MCF 10A (cell line): ENCODE measurements around the gene RAP1GAP2. TPM values are rescaled to one million over a fixed set of nuclear protein-coding genes. Genes with fewer than 3 reads are reported as not detected.

Experiments used
- BruUV-seq: library from RNA; stranded (reverse); fragments of 400-500 nt; replicated peaks from 2 replicates; lab custom pipeline; 2021; lab: Mats Ljungman, UMichigan
- CTCF ChIA-PET: fragments of 300-600 bp; sonication (Branson Sonifier 250); formaldehyde crosslinking; extraction: SDS; loops from one replicate; lab custom pipeline; 2021; ENCODE audit warnings: antibody characterized with exemption, inconsistent platforms; lab: Yijun Ruan, JAX
- POLR2A ChIA-PET: fragments of 300-600, 350-650 bp; sonication (Branson Sonifier 250); formaldehyde crosslinking; extraction: SDS; loops from one replicate; lab custom pipeline; 2020; ENCODE audit warnings: antibody characterized with exemption, inconsistent platforms; lab: Yijun Ruan, JAX
- DNase-seq: peaks from one replicate; pipeline ENCODE4 v3.0.0-alpha.2; 2018; ENCODE audit not compliant: unreplicated experiment
- H3K27ac Mint-ChIP-seq: one replicate; pipeline ENCODE4 v1.8.0; 2022; ENCODE audit warnings: mild to moderate bottlenecking, low read depth, mixed read lengths; ENCODE audit not compliant: unreplicated experiment
- H3K27me3 Mint-ChIP-seq: one replicate; pipeline ENCODE4 v1.8.0; 2022; ENCODE audit warnings: mixed read lengths; ENCODE audit not compliant: insufficient read depth, unreplicated experiment
- H3K36me3 Mint-ChIP-seq: one replicate; pipeline ENCODE4 v1.8.0; 2022; ENCODE audit warnings: mild to moderate bottlenecking, moderate library complexity, mixed read lengths; ENCODE audit not compliant: insufficient read depth, unreplicated experiment
- H3K4me1 Mint-ChIP-seq: one replicate; pipeline ENCODE4 v1.8.0; 2022; ENCODE audit warnings: mixed read lengths; ENCODE audit not compliant: insufficient read depth, unreplicated experiment
- H3K4me3 Mint-ChIP-seq: one replicate; pipeline ENCODE4 v1.8.0; 2022; ENCODE audit warnings: mild to moderate bottlenecking, moderate library complexity, mixed read lengths; ENCODE audit not compliant: unreplicated experiment
- H3K9me3 Mint-ChIP-seq: one replicate; pipeline ENCODE4 v1.8.0; 2022; ENCODE audit warnings: mixed read lengths; ENCODE audit not compliant: unreplicated experiment
- intact Hi-C: fragments of 100-400 bp; cut with micrococcal nuclease; formaldehyde crosslinking; loops from 2 replicates; pipeline ENCODE4 v1.14.1; 2022
- total RNA-seq: library from RNA; stranded (reverse); gene quantifications from 2 replicates; pipeline ENCODE4 v1.2.3, GENCODE V29; 2022
- TF ChIP-seq, protein P1 (sequence below): fragments of 200-600 bp; IDR thresholded peaks from one replicate; pipeline ENCODE4 v1.8.0; 2022; ENCODE audit warnings: antibody characterized with exemption, mild to moderate bottlenecking; ENCODE audit not compliant: unreplicated experiment

The RAP1GAP2 gene
- total RNA-seq, 1 experiment from 2014 or later, result 40.2 TPM

DNA sequence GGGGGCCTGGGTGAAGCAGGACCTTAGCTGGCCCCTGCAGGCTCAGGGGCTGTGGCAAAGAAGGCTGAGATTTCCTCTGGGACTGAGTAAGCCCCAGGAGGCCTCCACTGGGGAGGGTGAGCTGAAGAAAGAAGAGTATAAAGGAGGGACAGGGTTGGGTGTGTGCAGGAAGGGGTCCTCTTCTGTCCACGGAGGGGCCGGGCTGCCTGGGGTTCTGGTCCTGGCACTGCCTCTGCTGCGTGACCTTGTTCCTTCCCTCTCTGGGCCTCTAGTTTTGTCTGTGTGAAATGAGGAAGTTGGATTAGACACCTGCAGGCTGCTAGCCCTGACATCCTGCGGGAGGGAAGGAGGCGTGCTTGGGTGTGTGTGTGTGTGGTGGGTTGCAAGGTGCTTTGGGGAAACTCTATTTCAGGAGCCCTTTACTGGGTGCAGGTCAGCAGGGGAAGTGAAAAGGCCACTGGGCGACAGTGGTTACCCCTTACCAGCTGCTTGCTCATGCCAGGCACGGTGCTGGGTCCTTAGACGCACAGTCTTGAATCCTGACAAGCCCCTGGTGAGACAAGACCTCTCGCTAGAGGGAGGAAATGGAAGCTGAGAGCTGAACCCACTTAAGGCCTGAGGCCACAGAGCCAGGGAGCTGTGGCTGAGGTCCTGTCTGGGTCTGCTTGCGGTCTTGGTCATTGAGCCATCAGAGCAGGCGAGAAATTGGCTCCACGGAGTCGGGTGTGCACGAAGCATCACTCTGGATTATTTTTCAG, 206.5 kb downstream of the RAP1GAP2 start:
- DNase-seq, result no peak
- Mint-ChIP-seq H3K36me3 (peaks cover 27% of the 10 kb centered on the region), H3K27me3 (no peaks in the 10 kb centered on the region), H3K4me3 (no peak overlapping the region), H3K27ac (peak overlapping the region; percentile 54), H3K9me3 (no peaks in the 10 kb centered on the region), H3K4me1 (peaks cover 18% of the 10 kb centered on the region)
- no TSS peak for BruUV-seq
- intact Hi-C loops, result no loop called here
- ChIA-PET POLR2A (interaction anchor here (0.6 kb wide), 1 partner anchor 53 kb away, joined by 3 read pairs; no protein-coding TSS in a partner anchor), CTCF (interaction anchor here (0.6 to 1.1 kb wide), 4 partner anchors 9 to 174 kb away, joined by 4 to 7 read pairs (median 4); no protein-coding TSS in a partner anchor)
- TF ChIP-seq, protein P1, sequence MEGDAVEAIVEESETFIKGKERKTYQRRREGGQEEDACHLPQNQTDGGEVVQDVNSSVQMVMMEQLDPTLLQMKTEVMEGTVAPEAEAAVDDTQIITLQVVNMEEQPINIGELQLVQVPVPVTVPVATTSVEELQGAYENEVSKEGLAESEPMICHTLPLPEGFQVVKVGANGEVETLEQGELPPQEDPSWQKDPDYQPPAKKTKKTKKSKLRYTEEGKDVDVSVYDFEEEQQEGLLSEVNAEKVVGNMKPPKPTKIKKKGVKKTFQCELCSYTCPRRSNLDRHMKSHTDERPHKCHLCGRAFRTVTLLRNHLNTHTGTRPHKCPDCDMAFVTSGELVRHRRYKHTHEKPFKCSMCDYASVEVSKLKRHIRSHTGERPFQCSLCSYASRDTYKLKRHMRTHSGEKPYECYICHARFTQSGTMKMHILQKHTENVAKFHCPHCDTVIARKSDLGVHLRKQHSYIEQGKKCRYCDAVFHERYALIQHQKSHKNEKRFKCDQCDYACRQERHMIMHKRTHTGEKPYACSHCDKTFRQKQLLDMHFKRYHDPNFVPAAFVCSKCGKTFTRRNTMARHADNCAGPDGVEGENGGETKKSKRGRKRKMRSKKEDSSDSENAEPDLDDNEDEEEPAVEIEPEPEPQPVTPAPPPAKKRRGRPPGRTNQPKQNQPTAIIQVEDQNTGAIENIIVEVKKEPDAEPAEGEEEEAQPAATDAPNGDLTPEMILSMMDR, result no peak

DNA sequence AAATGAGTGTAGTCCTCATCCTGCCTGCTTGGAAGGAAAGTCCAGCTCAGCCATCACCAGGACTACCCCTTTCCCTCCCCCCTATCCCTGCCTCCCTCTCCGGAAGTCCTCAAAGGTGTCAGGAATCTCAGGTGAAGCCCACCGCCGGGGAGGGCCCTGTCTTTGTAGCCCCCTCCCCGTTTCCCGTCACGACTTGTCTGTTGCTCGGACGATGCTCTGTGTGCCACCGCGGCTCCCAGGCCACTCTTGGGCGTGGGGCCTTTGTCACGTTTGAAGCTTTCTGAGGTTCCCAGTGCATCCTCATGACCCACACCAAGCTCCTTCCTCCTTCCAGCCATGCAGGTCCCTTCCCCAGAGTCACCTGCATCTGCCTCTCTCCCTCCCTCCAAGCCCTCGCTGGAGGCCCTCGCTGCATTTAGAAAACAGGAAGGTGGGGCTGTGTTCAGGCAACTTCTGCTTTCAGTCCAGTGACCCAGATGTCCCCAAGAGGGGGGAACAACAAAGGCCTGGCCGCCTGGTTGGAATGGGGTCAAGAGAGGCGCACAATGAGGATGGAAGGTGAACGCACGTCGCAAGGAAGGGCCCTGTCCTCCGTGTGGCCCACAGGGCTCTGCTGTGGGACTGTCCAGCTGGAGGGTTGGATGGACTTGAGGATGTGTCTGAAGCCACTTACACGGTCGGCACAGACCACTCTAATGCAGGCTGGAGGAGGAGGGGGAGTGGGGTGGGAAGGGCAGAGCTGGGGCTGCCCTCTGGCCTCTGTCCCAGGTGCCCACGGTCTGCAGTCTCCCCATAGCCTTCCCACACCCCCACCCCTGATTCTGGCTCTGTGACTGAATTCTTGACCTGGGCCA, 207.3 kb downstream of the RAP1GAP2 start:
- H3K27me3 Mint-ChIP-seq, result no peaks in the 10 kb centered on the region
- H3K36me3 Mint-ChIP-seq, result peaks cover 24% of the 10 kb centered on the region
- H3K4me3 Mint-ChIP-seq, result peak overlapping the region; percentile 50
- no peak for DNase-seq
- H3K9me3 Mint-ChIP-seq, result no peaks in the 10 kb centered on the region
- intact Hi-C loops, result loop anchor here (2.0 kb wide), 1 partner anchor 155 kb away; no protein-coding TSS in a partner anchor
- no TSS peak for BruUV-seq
- ChIA-PET CTCF (interaction anchor here (0.6 to 1.7 kb wide), 6 partner anchors 9 to 155 kb away, joined by 3 to 19 read pairs (median 6); no protein-coding TSS in a partner anchor), POLR2A (interaction anchor here (0.6 to 1.3 kb wide), 5 partner anchors 28 to 1611 kb away, joined by 3 to 5 read pairs (median 3); no protein-coding TSS in a partner anchor)
- TF ChIP-seq, protein P1, result no peak
- H3K27ac Mint-ChIP-seq, result peak overlapping the region; percentile 54
- peaks cover 13% of the 10 kb centered on the region for H3K4me1 Mint-ChIP-seq

DNA sequence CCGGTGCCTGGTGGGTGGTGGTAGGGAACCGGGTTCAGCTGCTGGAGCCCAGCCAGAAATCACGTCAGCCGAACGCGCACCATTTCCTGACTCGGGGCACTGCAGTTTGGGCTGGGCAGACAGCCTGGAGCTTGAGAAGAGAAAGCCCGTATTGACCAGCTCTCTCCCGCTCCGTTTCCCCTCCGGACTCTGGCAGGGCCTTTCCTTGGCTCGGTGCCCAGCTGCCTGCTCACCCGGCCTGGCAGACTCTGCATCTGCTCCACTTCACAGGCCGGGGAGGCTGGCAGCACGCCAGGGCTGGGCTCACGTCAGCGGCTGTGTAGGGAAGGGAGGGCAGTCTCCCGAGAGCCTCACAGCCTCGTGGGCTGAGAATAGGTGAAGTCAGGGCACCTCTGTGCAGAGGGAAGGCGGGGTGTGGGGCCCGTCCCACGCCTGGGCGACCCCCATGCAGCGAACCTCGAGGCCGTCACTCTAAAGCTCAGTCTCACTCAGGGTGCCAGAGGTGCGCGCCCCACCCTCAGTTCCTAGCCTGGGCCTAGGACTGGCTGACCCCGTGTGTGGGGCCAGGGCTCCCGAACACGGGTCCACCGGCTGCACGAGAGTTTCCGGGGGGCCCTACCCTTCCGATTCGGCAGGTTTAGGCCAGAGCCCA, 208.0 kb downstream of the RAP1GAP2 start:
- no TSS peak for BruUV-seq
- H3K27ac Mint-ChIP-seq, result peak overlapping the region; percentile 54
- TF ChIP-seq, protein P1, result no peak
- no peaks in the 10 kb centered on the region for H3K9me3 Mint-ChIP-seq
- peaks cover 24% of the 10 kb centered on the region for H3K36me3 Mint-ChIP-seq
- H3K4me3 Mint-ChIP-seq, result peak overlapping the region; percentile 50
- no peaks in the 10 kb centered on the region for H3K27me3 Mint-ChIP-seq
- H3K4me1 Mint-ChIP-seq, result peaks cover 9% of the 10 kb centered on the region
- intact Hi-C loops, result loop anchor here (2.0 kb wide), 1 partner anchor 155 kb away; no protein-coding TSS in a partner anchor
- DNase-seq, result peak; percentile 97
- ChIA-PET CTCF (interaction anchor here (0.6 to 1.7 kb wide), 7 partner anchors 9 to 318 kb away, joined by 3 to 19 read pairs (median 3); no protein-coding TSS in a partner anchor), POLR2A (interaction anchor here (0.6 to 1.3 kb wide), 5 partner anchors 29 to 1612 kb away, joined by 3 to 5 read pairs (median 3); no protein-coding TSS in a partner anchor)
